Measurements from ENCODE around the gene METTL15.
"Not testable (repeated sequence)": the region's sequence is repeated elsewhere in the genome, so short reads cannot be mapped to it uniquely, and the experiment has no call there.

The METTL15 gene

DNA sequence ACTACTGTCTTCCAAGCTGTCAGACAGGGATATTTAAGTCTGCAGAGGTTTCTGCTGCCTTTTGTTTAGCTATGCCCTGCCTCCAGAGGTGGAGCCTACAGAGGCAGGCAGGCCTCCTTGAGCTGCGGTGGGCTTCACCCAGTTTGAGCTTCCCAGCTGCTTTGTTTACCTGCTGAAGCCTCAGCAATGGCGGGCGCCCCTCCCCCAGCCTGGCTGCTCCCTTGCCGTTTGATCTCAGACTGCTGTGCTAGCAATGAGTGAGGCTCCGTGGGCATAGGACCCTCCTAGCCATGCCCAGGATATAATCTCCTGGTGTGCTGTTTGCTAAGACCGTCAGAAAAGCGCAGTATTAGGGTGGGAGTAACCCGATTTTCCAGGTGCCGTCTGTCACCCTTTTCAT lies 113.9 kb downstream of the METTL15 start:
- DNase-seq (ENCODE audit: low spot score): not testable (repeated sequence)

DNA sequence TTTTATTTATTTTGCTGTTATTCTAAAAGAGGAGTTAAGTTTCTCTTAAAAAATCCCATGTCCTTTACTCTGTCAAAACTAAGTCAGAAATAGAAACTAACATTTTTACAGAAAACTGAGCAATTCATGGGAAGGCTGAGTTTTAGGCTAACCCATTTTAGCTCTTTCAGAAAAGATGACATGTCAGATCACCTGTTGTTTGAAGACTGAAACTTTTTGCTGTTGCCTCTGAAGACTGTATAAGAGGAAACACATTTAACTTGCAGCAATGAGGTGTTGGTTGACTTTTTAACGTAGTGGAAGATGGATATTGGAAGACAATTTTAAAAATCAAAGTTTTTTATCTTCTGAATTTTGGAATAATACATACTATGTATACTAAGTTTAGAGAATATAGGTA lies 115.4 kb downstream of the METTL15 start:
- no peak for DNase-seq (ENCODE audit: low spot score)

DNA sequence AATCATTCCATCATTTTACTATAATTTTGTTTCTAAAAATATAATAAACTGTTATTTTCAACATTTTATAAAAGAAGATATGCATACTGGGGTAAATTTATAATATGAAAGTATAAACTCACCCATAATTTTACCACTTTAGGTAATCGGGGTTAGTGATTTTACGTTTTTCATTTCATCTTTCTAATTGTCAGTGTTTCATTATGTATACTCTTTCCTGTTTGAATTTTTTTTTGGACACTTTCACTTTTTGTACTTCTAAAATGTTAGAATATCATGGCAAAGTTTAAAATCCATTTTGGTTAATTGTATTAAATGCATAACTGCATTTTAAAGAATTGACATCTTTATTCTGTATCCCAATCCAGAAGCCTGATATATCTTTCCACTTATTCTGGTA lies 115.8 kb downstream of the METTL15 start:
- DNase-seq (ENCODE audit: low spot score): no peak

DNA sequence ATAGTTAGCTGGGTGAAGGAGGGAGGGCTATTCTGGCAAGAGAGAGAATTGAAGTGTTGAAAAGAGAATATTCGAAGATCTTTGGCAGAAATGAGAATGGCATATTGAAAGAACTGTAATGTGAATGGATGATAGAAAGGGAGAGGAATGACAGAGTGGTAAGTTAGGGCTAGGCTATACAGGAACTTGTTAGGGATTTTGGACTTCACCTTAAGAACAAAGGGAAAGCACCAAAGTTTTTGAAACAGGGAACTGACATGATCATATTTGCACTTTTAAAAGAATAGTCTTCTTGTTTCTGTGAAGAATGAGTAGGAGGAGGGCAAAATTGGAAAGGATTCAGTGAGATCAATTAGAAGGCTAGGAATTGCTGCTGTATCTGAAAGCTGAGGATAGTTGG lies 119.3 kb downstream of the METTL15 start:
- no peak for DNase-seq (ENCODE audit: low spot score)

DNA sequence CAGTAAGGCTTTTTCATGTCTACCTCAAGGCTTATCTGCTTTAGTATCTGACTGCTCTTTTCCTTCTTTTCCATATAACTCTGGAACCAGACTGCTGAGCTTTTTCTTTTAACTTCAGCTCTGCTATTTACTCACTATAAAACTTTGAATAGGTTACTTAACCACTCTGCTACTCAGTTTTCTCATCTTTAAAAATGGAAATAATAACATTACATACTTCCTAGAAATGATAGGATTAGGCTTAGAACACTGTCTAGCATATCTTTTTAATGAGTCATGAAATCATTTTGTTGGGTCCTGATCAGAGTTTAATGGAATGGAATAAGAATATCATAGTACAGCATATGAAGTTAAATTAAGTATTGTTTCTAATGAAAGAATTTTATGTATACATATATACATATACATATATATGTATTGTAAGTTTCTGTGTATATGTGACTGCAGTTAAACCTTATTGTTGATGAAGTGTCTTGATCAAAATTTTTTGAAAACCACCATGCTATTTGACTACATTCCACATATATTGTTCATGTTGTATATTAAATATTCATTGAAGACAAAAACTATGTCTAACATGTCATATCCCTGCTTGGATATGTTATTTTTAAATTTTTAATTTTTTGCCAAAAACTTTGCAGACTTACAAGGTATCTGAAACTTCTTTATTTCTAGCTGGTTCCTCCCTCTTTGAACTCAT lies 120.2 kb downstream of the METTL15 start:
- no peak for DNase-seq (ENCODE audit: low spot score)

DNA sequence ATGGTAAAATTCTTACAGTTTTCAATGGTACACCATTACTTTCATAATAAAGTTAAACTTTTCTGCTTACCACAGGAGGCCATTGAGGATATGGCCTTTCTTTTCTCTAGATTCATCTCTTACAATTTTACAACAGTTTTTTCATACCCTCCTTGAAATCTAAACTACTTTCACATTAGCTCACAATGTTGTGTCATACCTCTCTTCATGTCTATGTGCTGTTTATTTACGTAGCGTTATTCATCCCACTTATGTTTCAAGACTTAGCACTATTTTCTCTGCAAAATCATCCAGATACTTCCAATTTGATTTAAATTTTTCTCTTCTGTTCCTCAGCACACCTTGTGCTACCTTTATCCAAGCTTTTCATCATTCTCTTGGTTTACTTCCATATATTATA lies 123.3 kb downstream of the METTL15 start:
- DNase-seq (ENCODE audit: low spot score): no peak

DNA sequence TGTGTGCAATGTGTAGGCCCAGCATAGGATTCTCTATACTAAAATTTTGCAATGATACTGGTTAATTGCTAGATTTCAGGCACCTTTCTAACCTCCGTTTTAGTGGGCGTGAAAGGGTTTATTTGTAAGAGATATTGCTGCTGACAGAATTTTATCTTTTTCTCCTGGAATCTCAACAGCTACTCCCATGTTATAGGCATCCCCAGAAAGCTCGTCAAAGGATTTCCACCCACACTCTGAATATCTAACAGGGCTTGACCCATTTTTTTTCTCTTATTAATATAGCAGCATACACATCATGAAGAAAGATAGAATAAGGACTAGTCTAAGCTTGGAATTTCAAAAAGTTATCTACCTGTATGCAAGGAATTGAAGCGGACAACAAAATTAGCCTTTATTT lies 124.5 kb downstream of the METTL15 start:
- no peak for DNase-seq (ENCODE audit: low spot score)

DNA sequence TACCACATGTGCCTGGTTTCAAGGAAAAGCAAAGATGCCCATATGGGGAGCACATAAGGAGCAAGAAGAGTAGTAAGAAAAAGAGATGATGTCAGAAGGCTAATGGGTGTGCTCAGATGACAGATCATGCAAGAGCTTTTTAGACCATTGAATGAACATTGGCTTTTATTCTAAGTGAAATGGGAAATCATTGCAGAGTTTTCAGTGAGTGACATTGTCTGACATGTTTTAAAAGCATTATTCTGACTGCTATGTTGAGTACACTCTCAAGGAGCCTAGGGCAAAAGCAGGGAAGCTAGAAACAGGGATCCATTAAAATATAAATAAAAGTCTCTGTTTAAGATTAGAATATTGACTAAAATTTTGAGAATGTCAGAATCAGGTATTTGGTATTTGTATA lies 133.6 kb downstream of the METTL15 start:
- DNase-seq (ENCODE audit: low spot score): no peak

DNA sequence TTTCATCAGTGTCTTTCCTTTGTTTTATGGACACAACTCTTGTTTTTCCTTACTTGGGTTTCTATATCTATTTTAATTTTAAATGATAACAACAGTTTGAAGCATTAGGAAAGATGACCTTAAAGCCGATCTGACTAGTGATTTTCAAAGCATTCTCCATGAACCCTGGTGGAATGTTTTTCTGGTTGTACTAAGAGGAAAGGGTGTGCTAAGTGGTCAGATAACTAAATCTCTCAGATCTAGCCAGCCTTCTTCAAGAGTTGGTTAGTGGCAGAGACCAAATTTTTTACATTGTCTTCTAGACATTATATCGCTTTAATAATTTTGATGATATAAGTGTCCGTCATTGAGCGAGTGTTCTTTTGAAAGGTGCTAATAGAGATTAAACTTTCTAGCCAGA lies 134.4 kb downstream of the METTL15 start:
- no peak for DNase-seq (ENCODE audit: low spot score)

DNA sequence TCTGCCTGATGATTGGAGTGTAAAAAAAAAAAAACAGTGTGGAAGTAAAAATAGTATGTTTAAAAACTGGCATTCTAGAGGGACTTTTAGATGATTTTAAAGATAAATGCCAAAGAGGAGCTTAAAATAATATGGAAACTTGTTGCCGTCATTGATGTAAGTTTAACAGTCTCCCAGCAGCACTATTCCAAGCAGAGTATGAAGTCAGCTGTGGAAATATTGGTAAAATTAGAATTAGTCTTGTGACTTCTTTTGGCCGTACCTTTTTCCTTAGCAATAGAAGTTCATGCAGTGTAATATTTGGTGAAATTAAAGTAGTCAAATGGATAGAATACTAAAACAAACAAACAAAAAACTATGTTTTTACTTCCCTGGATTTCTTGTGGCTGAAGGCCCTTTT lies 134.9 kb downstream of the METTL15 start:
- no peak for DNase-seq (ENCODE audit: low spot score)

DNA sequence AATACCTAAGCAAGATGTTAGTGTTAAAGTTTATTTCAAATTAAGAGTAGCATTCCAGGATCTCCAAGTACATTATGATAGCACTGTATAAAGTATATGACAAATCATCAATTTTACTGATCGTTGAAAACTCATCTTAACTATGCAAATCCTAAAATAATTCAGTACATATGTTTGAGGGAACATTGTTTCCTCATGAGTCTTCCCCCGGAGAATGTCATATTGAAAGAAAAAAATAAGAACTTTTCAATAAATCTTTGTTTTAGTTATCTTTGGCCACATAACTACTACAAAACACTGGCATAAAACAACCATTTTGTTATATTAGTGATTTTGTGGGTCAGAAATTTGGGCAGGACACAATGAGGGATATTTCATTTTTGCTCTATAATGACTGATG lies 135.4 kb downstream of the METTL15 start:
- no peak for DNase-seq (ENCODE audit: low spot score)

DNA sequence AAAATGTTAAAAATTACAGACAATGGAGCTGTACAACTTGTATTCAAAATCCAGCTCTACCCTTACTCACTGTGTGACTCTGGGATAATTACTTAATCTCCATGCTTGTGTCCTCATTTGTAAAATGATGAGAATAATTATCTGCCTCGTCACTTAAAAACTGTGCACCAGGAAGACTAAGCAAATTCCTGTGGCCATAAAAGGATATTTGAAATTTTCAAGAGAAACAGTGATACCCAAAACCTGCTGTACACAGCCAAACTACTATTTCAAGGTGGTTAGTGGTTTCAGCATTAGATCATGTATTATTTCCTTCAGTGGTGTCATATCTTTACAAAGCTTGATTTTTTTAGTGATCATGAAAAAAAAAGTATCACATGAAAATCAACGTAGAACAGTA lies 136.9 kb downstream of the METTL15 start:
- DNase-seq (ENCODE audit: low spot score): no peak

DNA sequence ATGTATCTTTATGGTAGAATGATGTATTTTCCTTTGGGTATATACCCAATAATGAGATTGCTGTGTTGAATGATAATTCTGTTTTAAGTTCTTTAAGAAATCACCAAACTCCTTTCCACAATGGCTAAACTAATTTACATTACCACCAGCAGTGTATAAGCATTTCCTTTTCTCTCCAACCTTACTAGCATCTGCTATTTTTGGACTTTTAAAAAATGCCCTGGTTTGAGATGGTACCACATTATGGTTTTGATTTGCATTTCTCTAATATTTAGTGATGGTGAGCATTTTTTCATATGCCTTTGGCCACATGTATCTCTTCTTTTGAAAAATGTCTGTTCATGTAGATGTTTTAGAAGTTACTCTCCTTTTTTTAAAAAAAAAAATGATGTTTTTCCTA lies 142.0 kb downstream of the METTL15 start:
- no peak for DNase-seq (ENCODE audit: low spot score)

DNA sequence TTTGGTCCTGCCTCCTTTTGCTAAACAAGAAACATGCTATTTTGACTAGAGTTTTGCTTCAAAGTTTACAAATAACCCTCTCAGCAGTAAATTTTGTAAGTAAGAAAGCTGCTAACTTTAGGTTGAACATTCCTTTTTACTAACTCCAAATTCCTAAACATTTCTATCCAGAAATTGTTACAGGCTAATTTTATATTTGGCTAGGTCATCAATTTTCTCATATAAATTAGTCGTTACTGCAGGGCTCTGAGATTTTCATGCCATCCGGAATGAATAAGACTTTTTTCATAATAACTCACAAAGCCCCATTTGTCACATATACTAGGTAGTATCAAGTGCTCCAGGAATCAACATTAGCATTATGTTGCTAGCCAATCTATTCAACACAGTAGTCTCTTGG lies 143.1 kb downstream of the METTL15 start:
- DNase-seq (ENCODE audit: low spot score): no peak

DNA sequence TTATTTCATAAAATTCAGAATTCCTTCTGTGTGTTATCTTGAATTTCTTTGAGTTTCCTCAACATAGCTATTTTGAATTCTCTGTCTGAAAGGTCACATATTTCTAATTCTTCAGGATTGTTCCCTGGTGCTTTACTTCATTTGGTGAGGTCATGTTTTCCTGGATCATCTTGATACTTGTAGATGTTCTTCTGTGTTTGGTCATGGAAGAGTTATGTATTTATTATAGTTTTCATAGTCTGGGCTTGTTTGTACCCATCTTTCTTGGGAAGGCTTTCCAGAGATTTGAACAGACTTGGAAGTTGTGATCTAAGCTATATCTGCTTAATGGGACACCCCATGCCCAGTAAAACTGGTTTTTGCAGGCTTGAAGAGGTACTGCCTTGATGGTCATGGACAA lies 149.6 kb downstream of the METTL15 start:
- DNase-seq (ENCODE audit: low spot score): no peak

DNA sequence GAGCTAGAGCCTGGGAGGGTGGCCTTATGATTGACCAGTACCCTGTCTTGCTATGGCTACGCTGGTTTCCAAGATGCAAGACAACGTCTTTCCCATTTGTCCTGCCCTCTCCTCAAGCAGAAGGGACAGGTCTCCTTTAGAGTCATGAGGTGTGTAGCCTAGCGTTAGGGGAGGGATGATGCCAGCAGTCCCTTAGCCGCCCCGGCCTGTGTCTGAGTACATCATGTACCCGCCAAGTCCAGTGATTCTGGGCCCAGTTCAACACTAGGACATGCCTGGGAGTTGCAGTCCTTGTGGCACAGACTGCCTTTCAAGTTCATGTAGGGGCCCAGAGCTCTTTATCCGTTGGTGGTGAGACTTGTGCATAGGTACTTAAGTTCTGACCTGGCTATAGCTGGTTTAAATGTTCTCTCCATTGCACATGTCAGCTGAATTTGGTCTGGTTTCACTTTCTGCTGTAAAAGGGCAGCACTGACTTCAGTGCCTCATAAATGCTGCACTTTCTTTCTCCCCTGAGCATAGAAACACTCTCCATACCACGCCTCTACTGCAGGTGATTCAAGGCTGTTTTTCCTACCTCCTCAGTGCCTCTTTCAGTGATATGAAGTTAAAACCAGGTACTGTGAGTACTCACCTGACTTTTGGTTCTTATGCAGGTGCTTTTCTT lies 151.1 kb downstream of the METTL15 start:
- DNase-seq (ENCODE audit: low spot score): no peak

DNA sequence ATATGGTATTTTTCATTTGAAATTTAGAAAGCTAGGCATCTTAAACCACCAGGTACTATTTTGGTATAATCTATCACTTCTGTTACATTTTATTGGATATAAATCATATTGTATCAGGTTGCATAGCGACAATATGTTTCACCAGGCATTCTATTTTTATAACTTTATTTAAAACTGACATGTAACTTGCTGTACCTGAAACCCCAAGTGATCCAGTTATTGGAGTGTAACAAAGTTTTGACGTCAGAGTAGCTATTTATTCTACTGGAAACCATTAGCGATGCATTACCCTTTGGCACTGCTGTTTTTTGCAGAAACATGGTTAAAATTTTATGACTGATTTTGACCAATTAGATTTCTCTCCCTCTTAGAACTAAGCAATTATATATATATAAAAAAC lies 160.7 kb downstream of the METTL15 start:
- no peak for DNase-seq (ENCODE audit: low spot score)

DNA sequence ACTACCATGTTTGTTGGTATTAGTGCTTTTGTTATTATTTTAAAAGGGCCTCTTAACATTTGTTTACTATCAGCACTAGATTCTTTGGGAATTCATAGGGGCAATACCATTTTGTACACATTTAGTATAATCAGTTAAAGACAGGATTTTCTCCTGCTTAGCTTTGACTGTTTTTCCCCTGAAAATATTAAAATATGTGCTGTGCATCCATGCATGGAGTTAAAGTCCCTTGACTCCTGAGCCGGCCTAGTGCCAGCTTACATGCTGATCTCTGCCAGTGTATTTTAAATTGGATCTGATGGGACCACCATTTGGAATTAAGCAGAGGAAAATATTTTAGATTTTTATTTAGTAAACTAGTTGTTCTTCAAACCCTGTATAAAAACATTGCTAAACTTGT lies 161.4 kb downstream of the METTL15 start:
- no peak for DNase-seq (ENCODE audit: low spot score)

DNA sequence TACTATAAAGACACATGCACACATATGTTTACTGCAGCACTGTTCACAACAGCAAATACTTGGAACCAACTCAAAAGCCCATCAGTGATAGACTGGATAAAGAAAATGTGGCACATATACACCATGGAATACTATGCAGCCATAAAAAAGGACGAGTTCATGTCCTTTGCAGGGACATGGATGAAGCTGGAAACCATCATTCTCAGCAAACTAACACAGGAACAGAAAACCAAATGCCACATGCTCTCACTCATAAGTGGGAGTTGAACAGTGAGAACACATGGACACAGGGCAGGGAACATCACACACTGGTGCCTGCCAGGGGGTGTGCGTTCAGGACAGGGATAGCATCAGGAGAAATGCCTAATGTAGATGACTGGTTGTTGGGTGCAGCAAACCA lies 164.1 kb downstream of the METTL15 start:
- DNase-seq (ENCODE audit: low spot score): not testable (repeated sequence)

DNA sequence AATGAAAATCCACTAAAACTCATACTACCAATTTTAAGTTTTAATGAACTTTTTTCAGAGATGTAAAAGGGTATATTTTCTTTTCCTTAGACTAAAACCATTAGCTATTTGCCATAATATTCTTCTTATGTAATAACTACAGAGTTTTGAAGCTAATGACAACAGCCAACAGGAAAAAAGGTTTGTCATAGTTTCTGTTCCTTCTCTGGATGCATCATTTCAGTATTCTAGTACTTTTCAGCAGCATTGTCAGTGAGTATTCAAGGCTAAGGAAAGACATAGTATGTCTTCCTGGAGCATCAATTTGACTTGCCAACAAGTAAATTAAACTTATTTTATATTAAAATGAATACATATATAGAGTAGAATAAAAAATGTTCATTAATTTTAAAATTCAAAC lies 166.0 kb downstream of the METTL15 start:
- DNase-seq (ENCODE audit: low spot score): no peak

DNA sequence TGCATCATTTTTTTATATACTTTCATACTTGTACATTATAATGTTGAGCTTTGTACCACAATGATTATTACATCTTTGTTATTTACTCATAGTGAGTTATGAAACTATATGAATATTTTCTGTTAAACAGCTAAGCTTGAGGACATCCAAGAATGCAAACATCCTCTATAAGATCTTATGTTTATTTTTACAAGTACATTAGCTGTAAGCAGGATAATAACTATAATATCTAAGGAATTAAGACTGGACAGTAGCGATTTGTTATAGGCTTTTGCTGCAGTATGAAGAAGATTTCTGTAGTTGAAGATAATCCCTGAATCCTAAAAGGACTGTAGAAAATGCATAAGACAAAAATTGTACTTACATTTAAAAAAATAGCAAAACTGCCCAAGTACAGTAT lies 176.0 kb downstream of the METTL15 start:
- no peak for DNase-seq (ENCODE audit: low spot score)

DNA sequence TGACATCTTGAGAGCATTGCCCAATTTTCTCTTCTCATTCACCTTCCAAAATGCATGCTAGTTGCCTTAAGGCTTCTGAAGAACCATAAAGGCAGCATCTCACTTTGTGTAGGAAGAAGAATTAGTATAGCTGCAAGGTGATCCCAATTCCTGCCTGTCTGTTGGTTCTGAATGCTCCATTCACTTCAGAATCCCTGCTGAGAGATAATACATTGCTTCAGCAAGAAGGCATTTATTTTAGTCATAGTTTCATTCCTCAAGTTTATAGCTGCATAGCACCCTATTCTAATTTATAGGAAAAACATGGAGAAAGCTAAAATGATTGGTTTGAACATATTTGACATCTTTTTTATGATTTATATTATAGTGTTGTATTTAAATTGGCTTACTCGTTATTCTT lies 181.3 kb downstream of the METTL15 start:
- DNase-seq (ENCODE audit: low spot score): no peak

DNA sequence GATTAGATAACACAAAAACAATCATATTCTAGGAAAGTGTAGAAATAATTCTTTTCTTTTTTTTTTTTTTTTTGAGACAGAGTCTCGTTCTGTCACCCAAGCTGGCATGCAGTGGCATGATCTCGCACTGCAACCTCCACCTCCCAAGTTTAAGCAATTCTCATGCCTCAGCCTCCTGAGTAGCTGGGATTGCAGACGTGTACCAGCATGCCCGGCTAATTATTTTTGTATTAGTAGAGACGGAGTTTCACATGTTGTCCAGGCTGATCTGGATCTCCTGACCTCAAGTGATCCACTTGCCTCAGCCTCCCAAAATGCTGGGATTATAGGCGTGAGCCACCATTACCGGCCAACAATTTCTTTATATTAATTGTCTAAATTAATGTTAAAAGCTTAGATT lies 182.8 kb downstream of the METTL15 start:
- not testable (repeated sequence) for DNase-seq (ENCODE audit: low spot score)

DNA sequence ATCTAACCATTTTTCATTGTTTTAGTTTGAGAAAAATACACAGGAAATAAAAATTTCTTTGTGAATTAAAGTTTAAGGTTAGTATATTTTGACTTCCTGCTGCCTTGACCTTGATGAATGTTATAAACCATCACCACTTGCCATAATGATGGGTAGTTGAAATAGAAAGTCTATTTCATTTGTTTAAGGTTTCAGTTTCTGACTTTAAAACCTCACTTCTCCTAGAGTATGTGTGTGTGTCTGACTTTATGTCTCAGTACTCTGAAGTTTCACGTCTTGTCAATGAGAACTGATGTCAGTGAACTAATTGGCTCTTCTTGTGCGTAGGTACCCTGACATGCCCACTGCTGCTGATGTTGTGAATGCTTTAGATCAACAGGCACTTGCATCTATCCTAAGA lies 188.2 kb downstream of the METTL15 start:
- DNase-seq (ENCODE audit: low spot score): no peak

Measured in CD4-positive, alpha-beta T cell treated with Interleukin-15 for 4 hours (primary cell).